ENCODE measurements around the gene RAD51AP1.
A peak's percentile ranks its signal among the peaks of the same experiment; 100 is the strongest.

The RAD51AP1 gene

GRCh38 chr12:4526923-4527546 is 11.7 kb upstream of the RAD51AP1 start:
- Histone ChIP-seq H3K9me3 (no peaks in the 10 kb centered on the region), H3K36me3 (peaks cover 17% of the 10 kb centered on the region), H3K27me3 (no peaks in the 10 kb centered on the region), H3K4me3 (ENCODE audit: low read depth, low read length) (no peak overlapping the region), H3K4me1 (no peaks in the 10 kb centered on the region)
- peak; percentile 23; the same call in 1 of the 2 replicates for TF ChIP-seq CTCF (IDR thresholded peaks at IDR 0.05; ENCODE audit: low read depth, low read length)
- DNase-seq, result no peak

- peaks cover 10% of the 10 kb centered on the region; the same call in 1 of the 2 replicates for H3K36me3 ChIP-seq
- H3K27me3 ChIP-seq, result no peaks in the 10 kb centered on the region
- H3K4me3 ChIP-seq (ENCODE audit: low read depth, low read length), result no peak overlapping the region
- DNase-seq, result no peak
- H3K9me3 ChIP-seq, result no peaks in the 10 kb centered on the region
- no peak for TF ChIP-seq CTCF (IDR thresholded peaks at IDR 0.05; ENCODE audit: low read depth, low read length)
- H3K4me1 ChIP-seq, result no peaks in the 10 kb centered on the region
Measured at GRCh38 chr12:4530160-4530559, 8.5 kb upstream of the RAD51AP1 start.

- Histone ChIP-seq H3K9me3 (no peaks in the 10 kb centered on the region), H3K27me3 (no peaks in the 10 kb centered on the region), H3K4me1 (no peaks in the 10 kb centered on the region), H3K36me3 (peaks cover 10% of the 10 kb centered on the region; the same call in 1 of the 2 replicates), H3K4me3 (ENCODE audit: low read depth, low read length) (no peak overlapping the region)
- TF ChIP-seq CTCF (IDR thresholded peaks at IDR 0.05; ENCODE audit: low read depth, low read length), result no peak
- DNase-seq, result no peak
Measured at GRCh38 chr12:4530982-4531586, 7.6 kb upstream of the RAD51AP1 start.

- Histone ChIP-seq H3K27me3 (no peaks in the 10 kb centered on the region), H3K9me3 (no peaks in the 10 kb centered on the region), H3K4me3 (ENCODE audit: low read depth, low read length) (no peak overlapping the region), H3K36me3 (peaks cover 10% of the 10 kb centered on the region; the same call in 1 of the 2 replicates), H3K4me1 (no peaks in the 10 kb centered on the region)
- TF ChIP-seq CTCF (IDR thresholded peaks at IDR 0.05; ENCODE audit: low read depth, low read length), result no peak
- no peak for DNase-seq
Measured at GRCh38 chr12:4535092-4535491, 3.6 kb upstream of the RAD51AP1 start.

GRCh38 chr12:4535871-4536270 is 2.8 kb upstream of the RAD51AP1 start:
- H3K4me3 ChIP-seq (ENCODE audit: low read depth, low read length), result no peak overlapping the region
- no peaks in the 10 kb centered on the region for H3K9me3 ChIP-seq
- no peaks in the 10 kb centered on the region for H3K4me1 ChIP-seq
- no peak for DNase-seq
- H3K27me3 ChIP-seq, result no peaks in the 10 kb centered on the region
- no peak for TF ChIP-seq CTCF (IDR thresholded peaks at IDR 0.05; ENCODE audit: low read depth, low read length)
- H3K36me3 ChIP-seq, result peaks cover 10% of the 10 kb centered on the region; the same call in 1 of the 2 replicates

- no peak for DNase-seq
- TF ChIP-seq CTCF (IDR thresholded peaks at IDR 0.05; ENCODE audit: low read depth, low read length), result no peak
- Histone ChIP-seq H3K27me3 (no peaks in the 10 kb centered on the region), H3K4me3 (ENCODE audit: low read depth, low read length) (peak overlapping the region; percentile 96), H3K4me1 (no peaks in the 10 kb centered on the region), H3K9me3 (no peaks in the 10 kb centered on the region), H3K36me3 (peaks cover 20% of the 10 kb centered on the region)
Measured at GRCh38 chr12:4539167-4539870, 629 bp downstream of the RAD51AP1 start.
